Activated gamma-delta T cell treated with anti-CD3 and anti-CD28 coated beads, Interleukin-2, amount 50 U/mL, for 16 hours (primary cell): ENCODE results near the gene KCNN3.

Source experiments
- DNase-seq: peaks from one replicate; pipeline ENCODE4 v3.0.0-alpha.2; 2020; ENCODE audit warnings: low read depth

KCNN3 gene

DNA sequence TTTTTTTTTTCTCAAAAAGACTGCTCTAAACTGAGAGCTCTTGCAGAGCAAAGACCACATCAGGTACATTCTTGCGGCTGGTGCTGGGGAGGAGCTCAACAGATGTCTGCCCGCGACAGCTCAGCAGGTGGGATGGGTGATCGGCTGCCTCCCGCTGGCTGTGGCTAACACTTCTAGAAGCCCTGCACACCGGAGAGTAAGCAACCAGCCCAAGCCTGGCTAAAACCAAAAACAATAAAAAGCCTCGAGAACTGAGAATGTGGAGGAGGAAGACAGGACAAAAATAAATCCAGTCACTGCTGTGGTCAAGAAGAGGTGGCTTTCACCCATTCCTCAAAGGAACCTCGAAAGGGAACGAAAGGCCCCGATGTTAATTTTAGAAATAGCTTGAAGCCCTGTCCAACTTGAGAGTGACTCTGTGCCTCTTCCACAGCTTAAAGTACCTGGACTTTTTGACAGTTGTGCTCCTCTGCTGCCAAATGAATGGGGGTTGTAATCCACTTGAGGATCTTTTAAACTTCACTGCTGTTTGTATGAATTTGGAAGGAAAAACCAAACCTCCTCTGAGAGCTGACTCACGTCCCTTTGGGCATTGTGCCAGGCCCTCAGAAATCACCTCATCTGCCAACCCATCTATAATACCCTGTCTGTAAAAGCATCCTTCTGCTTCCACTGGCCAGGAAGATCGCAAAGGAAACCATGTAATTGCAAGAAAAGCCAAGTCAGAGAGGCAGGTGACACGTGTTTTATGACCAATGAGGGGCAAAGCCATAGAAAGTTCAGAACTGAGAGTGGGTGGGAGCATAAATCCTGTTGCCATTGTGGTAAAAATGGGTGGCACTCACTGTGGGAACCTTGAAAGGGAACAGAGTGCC lies 78.6 kb downstream of the KCNN3 start:
- DNase-seq, result peak; percentile 75

DNA sequence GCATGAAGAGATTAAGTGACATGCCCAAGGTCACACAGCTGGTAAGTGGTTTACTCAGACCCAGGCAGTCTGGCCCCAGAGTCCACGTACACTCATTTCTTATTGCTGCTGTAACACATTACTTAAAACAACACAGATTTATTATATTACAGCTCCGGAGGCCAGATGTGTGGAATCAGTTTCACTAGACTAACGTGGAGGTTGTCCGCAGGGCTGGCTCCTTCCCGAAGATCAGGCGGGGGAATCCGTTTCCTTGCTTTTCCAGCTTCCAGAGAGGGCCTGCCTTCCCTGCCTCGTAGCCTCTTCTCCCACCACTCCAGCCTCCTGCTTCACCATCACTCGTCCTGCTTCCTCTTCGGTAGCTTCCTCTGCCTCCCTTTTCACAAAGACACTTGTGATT lies 81.2 kb downstream of the KCNN3 start:
- DNase-seq, result no peak

- DNase-seq, result no peak
Measured at GRCh38 chr1:154788110-154788870, 81.8 kb downstream of the KCNN3 start.

- DNase-seq, result no peak
Measured at GRCh38 chr1:154786804-154787570, 83.1 kb downstream of the KCNN3 start.

GRCh38 chr1:154784924-154785531 lies 85.1 kb downstream of the KCNN3 start:
- no peak for DNase-seq

GRCh38 chr1:154784416-154784815 lies 85.7 kb downstream of the KCNN3 start:
- no peak for DNase-seq

DNA sequence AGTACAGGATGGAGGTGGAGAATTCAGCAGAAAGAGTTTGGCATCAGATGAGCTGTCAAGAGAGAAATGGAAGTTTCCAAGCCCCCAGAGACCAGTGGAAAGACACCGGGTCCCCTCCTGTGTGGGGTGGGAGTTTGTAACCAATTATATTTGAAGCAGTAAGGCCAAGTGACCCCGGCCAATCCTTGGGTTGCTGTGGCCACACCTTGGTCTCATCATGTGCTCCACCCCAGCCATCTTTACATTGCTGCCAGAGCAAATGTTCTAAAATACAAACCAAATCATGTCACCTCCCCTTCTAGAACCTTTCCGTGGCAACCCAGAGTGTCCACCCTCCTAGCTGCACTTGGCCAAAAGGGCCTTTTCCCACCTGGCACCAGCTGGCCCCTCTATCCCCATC lies 86.1 kb downstream of the KCNN3 start:
- no peak for DNase-seq

- DNase-seq, result no peak
Measured at GRCh38 chr1:154780541-154780940, 89.5 kb downstream of the KCNN3 start.

DNA sequence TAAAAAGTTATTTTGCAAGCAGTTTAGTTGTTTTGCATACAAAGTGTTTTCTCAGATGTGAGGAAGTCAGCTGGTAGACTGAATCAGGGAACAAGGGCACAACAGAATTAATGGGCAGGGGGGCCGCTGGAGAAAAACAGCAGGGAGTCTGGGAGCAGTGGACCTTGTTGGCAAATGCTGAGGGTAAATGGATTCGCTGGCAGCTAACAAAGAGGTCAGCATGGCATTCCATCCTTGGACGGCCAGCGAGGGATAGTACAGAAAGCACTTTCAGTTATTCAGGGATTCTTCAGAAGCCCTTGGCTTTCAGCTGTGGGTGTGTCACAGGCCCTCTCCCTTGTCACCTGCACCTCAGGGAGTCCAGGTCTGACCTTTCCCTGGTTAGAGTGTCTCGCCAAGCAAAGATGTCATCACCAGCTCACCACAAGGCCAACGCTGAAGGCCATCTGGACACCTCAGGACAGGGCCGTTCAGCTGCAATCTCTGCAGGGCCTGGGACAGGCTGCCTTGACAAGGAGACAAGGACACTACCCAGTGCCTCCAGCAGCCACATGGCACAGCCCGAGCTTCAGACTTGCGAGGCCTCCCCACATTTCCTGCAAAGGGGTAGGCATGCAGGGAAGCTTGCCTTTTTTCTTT lies 90.4 kb downstream of the KCNN3 start:
- DNase-seq, result no peak

DNA sequence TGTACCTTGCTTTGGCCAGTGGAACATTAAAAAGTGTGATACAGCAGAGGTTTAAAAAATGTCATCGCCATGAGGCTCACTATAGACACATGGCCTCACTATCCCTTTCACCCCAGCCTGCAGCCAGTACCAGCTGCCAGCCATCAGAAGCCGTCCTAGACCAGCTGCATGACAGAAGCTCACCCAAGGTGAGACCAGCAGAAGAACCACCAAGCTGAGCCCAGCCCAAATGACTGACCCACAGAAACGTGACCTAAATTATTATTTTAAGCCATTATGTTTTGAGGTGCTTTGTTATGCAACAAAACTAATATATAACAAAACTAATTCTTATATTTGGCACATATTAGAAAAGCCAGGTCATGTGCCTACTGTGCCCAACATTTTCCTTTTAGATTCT lies 91.1 kb downstream of the KCNN3 start:
- DNase-seq, result no peak

- DNase-seq, result no peak
Measured at GRCh38 chr1:154778275-154778674, 91.8 kb downstream of the KCNN3 start.

DNA sequence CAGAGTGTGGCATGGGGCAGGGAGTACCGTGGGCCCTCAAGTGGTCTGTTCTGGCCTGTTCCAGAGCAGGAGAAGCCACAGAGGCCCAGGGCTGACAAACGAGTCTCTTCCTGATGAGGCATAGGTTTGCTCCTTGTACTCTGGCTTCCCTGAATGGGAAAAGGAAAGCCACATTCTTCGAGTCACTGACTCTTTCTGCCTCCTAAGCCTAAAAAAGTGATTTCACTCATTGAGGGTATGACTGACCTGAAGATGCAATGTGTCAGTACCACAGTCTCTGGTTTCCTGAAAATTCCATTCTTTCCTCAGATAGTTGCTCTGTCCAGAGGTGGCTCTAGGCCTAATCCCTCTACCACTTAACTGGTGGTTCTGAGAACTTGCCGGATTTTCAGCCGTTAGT lies 92.3 kb downstream of the KCNN3 start:
- no peak for DNase-seq

DNA sequence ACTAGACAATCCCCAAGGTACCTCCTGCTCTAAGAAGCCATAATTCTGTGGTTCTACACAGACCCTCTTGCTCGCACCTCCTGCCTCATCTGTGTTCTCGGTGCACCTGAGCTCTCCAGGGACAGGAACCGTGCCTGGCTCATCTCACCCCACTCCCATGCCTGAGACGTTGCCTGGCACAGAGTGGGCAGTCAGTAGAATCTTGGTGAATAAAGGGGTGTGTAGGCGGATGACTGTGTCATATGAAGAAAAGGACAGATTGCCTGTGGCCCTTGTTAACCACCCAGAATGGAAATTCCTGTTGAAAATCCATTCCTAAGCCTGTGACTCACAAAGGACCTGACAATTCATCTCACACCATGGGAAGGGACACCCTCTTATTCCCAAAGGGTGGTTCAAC lies 92.9 kb downstream of the KCNN3 start:
- no peak for DNase-seq

DNA sequence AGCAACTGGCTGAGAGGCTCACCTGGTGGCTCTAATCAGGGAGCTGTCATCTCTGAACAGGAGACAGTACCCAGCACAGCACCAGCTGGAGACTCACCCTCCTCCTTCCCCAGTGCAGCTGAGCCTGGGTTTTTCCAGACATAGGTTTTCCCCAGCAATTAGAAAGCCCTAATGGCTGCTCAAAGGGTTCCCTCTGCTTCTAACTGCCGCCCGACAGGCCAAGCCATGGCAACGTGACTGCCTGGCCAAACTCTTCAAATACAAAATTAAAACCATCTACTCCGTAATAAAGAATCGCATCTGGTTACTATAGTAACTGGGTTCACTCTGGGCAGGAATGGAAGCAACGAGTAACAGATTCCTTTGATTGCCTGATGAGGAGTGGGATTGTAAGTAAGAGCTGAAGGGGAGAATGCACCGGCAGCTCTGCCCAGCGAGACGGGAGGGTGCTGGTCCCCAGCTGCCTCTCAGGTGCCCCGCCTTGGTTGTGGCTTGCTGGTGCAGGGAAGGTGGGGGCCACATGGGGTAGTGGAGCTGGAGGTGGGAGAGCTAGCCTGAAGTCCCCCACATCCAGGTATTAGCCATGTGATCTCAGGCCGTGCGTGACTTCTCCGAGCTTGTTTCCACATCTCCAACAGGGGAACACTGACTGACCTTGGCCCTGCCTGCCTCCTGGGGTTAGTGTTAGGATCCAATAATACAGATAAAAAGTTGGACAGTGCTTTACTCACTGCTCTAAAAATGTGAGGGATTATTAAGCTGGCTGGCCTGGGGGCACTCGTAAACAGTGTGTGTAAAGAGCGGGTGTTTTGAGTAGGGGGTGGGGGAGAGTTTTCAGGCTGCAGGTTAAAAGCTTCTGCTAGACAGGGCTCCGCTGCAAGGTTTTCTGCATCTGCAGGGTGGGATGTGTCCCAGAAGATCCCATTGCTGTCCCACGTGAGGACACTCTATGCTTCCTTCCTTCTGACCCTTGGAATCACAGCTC lies 94.2 kb downstream of the KCNN3 start:
- no peak for DNase-seq

DNA sequence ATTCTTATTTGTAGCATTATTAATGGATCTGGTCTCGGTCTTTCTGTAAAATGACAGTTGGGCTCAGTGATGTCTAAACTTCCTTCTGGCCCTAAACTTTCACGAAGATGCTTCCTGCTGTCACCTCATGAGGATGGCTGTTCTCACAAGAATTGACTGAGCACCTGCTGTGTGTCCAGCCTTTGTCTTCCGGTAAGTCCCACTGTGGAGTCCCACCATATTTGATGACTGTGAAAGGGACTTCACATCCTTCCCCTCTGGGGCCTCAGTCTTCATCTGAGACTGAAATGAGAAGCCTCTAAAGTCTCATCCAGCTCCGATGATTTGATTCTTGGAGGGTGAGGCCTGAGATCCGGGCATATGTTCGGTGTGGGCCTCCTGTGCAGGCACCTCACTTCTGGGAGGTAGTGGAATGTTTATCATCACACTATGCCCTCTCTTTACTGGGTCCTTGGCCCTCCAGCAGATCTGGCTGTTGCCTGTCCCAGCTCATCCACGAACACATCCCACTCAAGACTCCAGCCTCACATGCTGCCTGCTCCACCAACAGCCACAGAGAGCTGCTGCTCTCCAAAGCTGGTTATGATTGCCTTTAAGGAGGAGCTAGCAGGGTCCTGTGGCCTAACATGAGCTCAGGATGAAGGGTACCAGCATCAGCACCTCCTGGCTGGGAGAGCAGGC lies 95.8 kb downstream of the KCNN3 start:
- DNase-seq, result no peak

- DNase-seq, result no peak
Measured at GRCh38 chr1:154773551-154773950, 96.5 kb downstream of the KCNN3 start.

- no peak for DNase-seq
Measured at GRCh38 chr1:154772606-154773506, 97.2 kb downstream of the KCNN3 start.

- no peak for DNase-seq
Measured at GRCh38 chr1:154772056-154772455, 98.0 kb downstream of the KCNN3 start.
